Sigmoid colon (tissue), 4 donors: ENCODE data around the gene CP.

Experiments used
- EP300 ChIP-seq, 4 donors: sonication (generic); formaldehyde crosslinking; IDR thresholded peaks; one replicate each; pipeline ENCODE4 v1.6.1; 2017; ENCODE audit warnings: antibody characterized with exemption in 4 of 4
- TF ChIP-seq, protein P1 (sequence below), 4 experiments: fragments of 450-650 bp in 3 of 4; fragments of 200-600 bp in 1 of 4; IDR thresholded peaks; one replicate each; pipeline ENCODE4 v1.5.1; 2016 to 2019; ENCODE audit warnings: antibody characterized with exemption in 4 of 4, mild to moderate bottlenecking in 3 of 4, moderate library complexity in 2 of 4

DNA sequence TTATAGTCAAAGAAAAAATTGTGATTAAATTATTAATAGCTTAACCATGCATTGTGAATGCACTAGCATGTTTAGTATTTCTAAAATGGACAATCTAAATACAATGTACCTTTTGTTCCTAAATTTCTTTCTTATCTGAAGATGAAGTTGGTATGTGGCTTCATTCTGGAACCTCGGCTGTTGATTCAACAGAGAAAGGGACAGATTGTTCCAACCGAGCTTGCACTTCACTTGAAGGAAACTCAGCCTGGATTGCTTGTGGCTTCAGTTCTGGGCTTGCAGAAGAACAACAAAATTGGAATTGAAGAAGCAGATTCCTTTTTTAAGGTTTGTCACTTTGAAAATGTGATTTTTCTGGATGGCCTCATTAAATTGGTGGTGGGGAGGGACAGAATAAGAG lies 59.6 kb downstream of the CP start:
- TF ChIP-seq EP300 (IDR thresholded peaks at IDR 0.05), result no peak
- TF ChIP-seq, protein P1, sequence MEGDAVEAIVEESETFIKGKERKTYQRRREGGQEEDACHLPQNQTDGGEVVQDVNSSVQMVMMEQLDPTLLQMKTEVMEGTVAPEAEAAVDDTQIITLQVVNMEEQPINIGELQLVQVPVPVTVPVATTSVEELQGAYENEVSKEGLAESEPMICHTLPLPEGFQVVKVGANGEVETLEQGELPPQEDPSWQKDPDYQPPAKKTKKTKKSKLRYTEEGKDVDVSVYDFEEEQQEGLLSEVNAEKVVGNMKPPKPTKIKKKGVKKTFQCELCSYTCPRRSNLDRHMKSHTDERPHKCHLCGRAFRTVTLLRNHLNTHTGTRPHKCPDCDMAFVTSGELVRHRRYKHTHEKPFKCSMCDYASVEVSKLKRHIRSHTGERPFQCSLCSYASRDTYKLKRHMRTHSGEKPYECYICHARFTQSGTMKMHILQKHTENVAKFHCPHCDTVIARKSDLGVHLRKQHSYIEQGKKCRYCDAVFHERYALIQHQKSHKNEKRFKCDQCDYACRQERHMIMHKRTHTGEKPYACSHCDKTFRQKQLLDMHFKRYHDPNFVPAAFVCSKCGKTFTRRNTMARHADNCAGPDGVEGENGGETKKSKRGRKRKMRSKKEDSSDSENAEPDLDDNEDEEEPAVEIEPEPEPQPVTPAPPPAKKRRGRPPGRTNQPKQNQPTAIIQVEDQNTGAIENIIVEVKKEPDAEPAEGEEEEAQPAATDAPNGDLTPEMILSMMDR (IDR thresholded peaks at IDR 0.05), result no peak
